Body of pancreas (tissue), 4 donors: ENCODE data around the gene PLCB3. TPM values are rescaled to one million over a fixed set of nuclear protein-coding genes. Genes with fewer than 3 reads are reported as not detected.

Experiments
- ATAC-seq: fragments of 150-250 bp; one replicate; pipeline ENCODE4 v1.9.1; 2016
- DNase-seq, 4 donors: peaks; one replicate each; pipeline ENCODE4 v3.0.0-alpha.2; 2019
- H3K27ac ChIP-seq, 4 donors: fragments of 200-600 bp; sonication (generic); 1 replicate in 3 of 4; 2 replicates in 1 of 4; pipeline versions ENCODE4 v1.5.1 to v1.6.1; 2016 to 2019; ENCODE audit warnings: mild to moderate bottlenecking in 1 of 4, mixed read lengths in 1 of 4, moderate library complexity in 1 of 4
- H3K27me3 ChIP-seq, 2 donors: fragments of 200-600 bp; sonication (generic); one replicate each; pipeline ENCODE4 v1.6.0; 2016; ENCODE audit warnings: mild to moderate bottlenecking in 1 of 2
- H3K36me3 ChIP-seq, 2 donors: fragments of 200-600 bp; sonication (generic); replicated peaks in 1 of 2; 2 replicates each; pipeline ENCODE4 v1.5.1; 2016; ENCODE audit warnings: low read depth in 2 of 2; ENCODE audit not compliant: insufficient read depth in 1 of 2
- H3K4me1 ChIP-seq: fragments of 200-600 bp; sonication (generic); one replicate; pipeline ENCODE4 v1.6.0; 2016
- H3K4me3 ChIP-seq, 2 donors: fragments of 200-600 bp; sonication (generic); 1 replicate in 1 of 2; 2 replicates in 1 of 2; pipeline ENCODE4 v1.5.1; 2016 to 2019
- H3K9me3 ChIP-seq, 3 donors: fragments of 200-600 bp; sonication (generic); 1 replicate in 2 of 3; 2 replicates in 1 of 3; pipeline ENCODE4 v1.5.1; 2016
- CTCF ChIP-seq, 7 experiments: fragments of 450-650 bp in 4 of 7; fragments of 200-600 bp in 3 of 7; sonication (generic) in 3 of 7; IDR thresholded peaks; one replicate each; pipeline ENCODE4 v1.5.1; 2016 to 2019; ENCODE audit warnings: antibody characterized with exemption in 7 of 7
- POLR2A ChIP-seq, 3 donors: fragments of 450-650 bp; IDR thresholded peaks; one replicate each; pipeline ENCODE4 v1.6.1; 2016; ENCODE audit warnings: antibody characterized with exemption in 3 of 3, mild to moderate bottlenecking in 2 of 3
- WGBS, 2 donors: methylation state at CpG; one replicate each; pipeline ENCODE4 v1.1.5; 2017; 5-methylcytosine and 5-hydroxymethylcytosine counted together
- intact Hi-C: fragments of 100-400 bp; cut with DNase I; formaldehyde crosslinking; loops from one replicate; pipeline ENCODE4 v1.15.1; 2023
- total RNA-seq, 2 donors: library from RNA; depleted of rRNA; stranded (reverse); fragments of >200 nt; gene quantifications; one replicate each; pipeline ENCODE4 v1.1.0, GENCODE V29; 2016

Gene PLCB3
- total RNA-seq, 2 donors from 2014 or later = 13.8 to 14.5 TPM

GRCh38 chr11:64268025-64268892, 16.9 kb downstream of the PLCB3 start:
- H3K4me3 ChIP-seq = no peak overlapping the region
- no peaks in the 10 kb centered on the region for H3K36me3 ChIP-seq
- ATAC-seq (no peak), DNase-seq (peak; percentile 68 to 83 (median 74))
- intact Hi-C loops = no loop called here
- 43 to 48% methylated on average over 18 to 23 of the region's 23 CpGs for WGBS, 2 donors
- no peaks in the 10 kb centered on the region for H3K9me3 ChIP-seq
- TF ChIP-seq POLR2A (IDR thresholded peaks at IDR 0.05) (no peak), CTCF (IDR thresholded peaks at IDR 0.05) (no peak)
- no peaks in the 10 kb centered on the region for H3K27me3 ChIP-seq
- H3K27ac ChIP-seq = peak overlapping the region; percentile 95 to 98 (median 96)
- H3K4me1 ChIP-seq = peaks cover 36% of the 10 kb centered on the region

- TF ChIP-seq CTCF (IDR thresholded peaks at IDR 0.05) (no peak), POLR2A (IDR thresholded peaks at IDR 0.05) (no peak)
- Histone ChIP-seq H3K4me1 (peaks cover 43% of the 10 kb centered on the region), H3K4me3 (peak overlapping the region; percentile 5 to 53), H3K36me3 (no peaks in the 10 kb centered on the region), H3K27me3 (no peaks in the 10 kb centered on the region), H3K9me3 (no peaks in the 10 kb centered on the region), H3K27ac (peak overlapping the region; percentile 95 to 98 (median 96))
- intact Hi-C loops = no loop called here
- 0 to 5% methylated on average over 4 to 34 of the region's 34 CpGs for WGBS, 2 donors
- ATAC-seq (peak; percentile 9), DNase-seq (peak; percentile 57 to 65 (median 60))
These were observed 17.7 kb downstream of the PLCB3 start for GRCh38 chr11:64268893-64269539.

- DNase-seq (peak; percentile 98 to 99 (median 98)), ATAC-seq (peak; percentile 86)
- Histone ChIP-seq H3K36me3 (no peaks in the 10 kb centered on the region), H3K27me3 (no peaks in the 10 kb centered on the region), H3K4me1 (peaks cover 44% of the 10 kb centered on the region), H3K4me3 (peak overlapping the region; percentile 53 to 83), H3K27ac (peak overlapping the region; percentile 95 to 98 (median 96)), H3K9me3 (no peaks in the 10 kb centered on the region)
- peak in 2 of 3 donors; percentile 52 to 66 for TF ChIP-seq POLR2A (IDR thresholded peaks at IDR 0.05)
- peak in 3 of 7 experiments; percentile 22 to 29 (median 25) for TF ChIP-seq CTCF (IDR thresholded peaks at IDR 0.05)
- intact Hi-C loops = no loop called here
- WGBS, 2 donors = 0% methylated on average over 5 to 58 of the region's 58 CpGs
These were observed 18.4 kb downstream of the PLCB3 start for GRCh38 chr11:64269540-64270220.

GRCh38 chr11:64275031-64275800, 23.9 kb downstream of the PLCB3 start:
- DNase-seq = no peak
- no peak overlapping the region for H3K4me3 ChIP-seq
- H3K4me1 ChIP-seq = peaks cover 26% of the 10 kb centered on the region
- intact Hi-C loops = no loop called here
- ATAC-seq = no peak
- peaks cover 0 to 3% of the 10 kb centered on the region in 2 donors for H3K36me3 ChIP-seq
- 91 to 96% methylated on average over 9 to 15 of the region's 15 CpGs for WGBS, 2 donors
- TF ChIP-seq CTCF (IDR thresholded peaks at IDR 0.05) = no peak
- TF ChIP-seq POLR2A (IDR thresholded peaks at IDR 0.05) = no peak
- H3K27me3 ChIP-seq = no peaks in the 10 kb centered on the region
- H3K27ac ChIP-seq = no peak overlapping the region
- H3K9me3 ChIP-seq = no peaks in the 10 kb centered on the region
